ENCODE data around the gene ZNF536.

Gene ZNF536

GRCh38 chr19:30428844-30429243 is 56.7 kb downstream of the ZNF536 start:
- H3K4me3 ChIP-seq (ENCODE audit: low read length), result no peak overlapping the region
- H4K20me1 ChIP-seq (ENCODE audit: insufficient read depth, low read length), result no peaks in the 10 kb centered on the region
- no peaks in the 10 kb centered on the region for H3K36me3 ChIP-seq (replicated peaks; ENCODE audit: low read depth, low read length)

GRCh38 chr19:30430206-30430734 is 58.1 kb downstream of the ZNF536 start:
- Histone ChIP-seq H3K27ac (ENCODE audit: low read length) (no peak overlapping the region), H4K20me1 (ENCODE audit: insufficient read depth, low read length) (no peaks in the 10 kb centered on the region), H3K4me3 (ENCODE audit: low read length) (no peak overlapping the region), H3K4me2 (ENCODE audit: low read length) (no peak overlapping the region), H2AFZ (ENCODE audit: low read depth, low read length) (no peak overlapping the region), H3K9ac (ENCODE audit: low read length) (no peak overlapping the region), H3K79me2 (ENCODE audit: low read length) (no peaks in the 10 kb centered on the region), H3K9me3 (ENCODE audit: insufficient read depth, low read length) (no peaks in the 10 kb centered on the region), H3K36me3 (replicated peaks; ENCODE audit: low read depth, low read length) (no peaks in the 10 kb centered on the region), H3K4me1 (ENCODE audit: low read length) (no peaks in the 10 kb centered on the region), H3K27me3 (ENCODE audit: low read depth, low read length) (no peaks in the 10 kb centered on the region)
- no peak for TF ChIP-seq EZH2phosphoT487 (IDR thresholded peaks at IDR 0.05; ENCODE audit: low read depth)

More at GRCh38 chr19:30428844-30429243, 56.7 kb downstream of the ZNF536 start:
- Histone ChIP-seq H3K79me2 (ENCODE audit: low read length) (no peaks in the 10 kb centered on the region), H3K4me2 (ENCODE audit: low read length) (no peak overlapping the region), H3K27ac (ENCODE audit: low read length) (no peak overlapping the region), H3K27me3 (ENCODE audit: low read depth, low read length) (no peaks in the 10 kb centered on the region), H3K9ac (ENCODE audit: low read length) (no peak overlapping the region), H3K9me3 (ENCODE audit: insufficient read depth, low read length) (no peaks in the 10 kb centered on the region), H2AFZ (ENCODE audit: low read depth, low read length) (no peak overlapping the region), H3K4me1 (ENCODE audit: low read length) (no peaks in the 10 kb centered on the region)
- TF ChIP-seq EZH2phosphoT487 (IDR thresholded peaks at IDR 0.05; ENCODE audit: low read depth) (no peak), CTCF (IDR thresholded peaks at IDR 0.05; ENCODE audit: low read depth, low read length) (no peak)

- TF ChIP-seq EZH2phosphoT487 (IDR thresholded peaks at IDR 0.05; ENCODE audit: low read depth), result no peak
- Histone ChIP-seq H3K4me2 (ENCODE audit: low read length) (no peak overlapping the region), H3K27ac (ENCODE audit: low read length) (no peak overlapping the region), H4K20me1 (ENCODE audit: insufficient read depth, low read length) (no peaks in the 10 kb centered on the region), H3K4me1 (ENCODE audit: low read length) (no peaks in the 10 kb centered on the region), H3K36me3 (replicated peaks; ENCODE audit: low read depth, low read length) (no peaks in the 10 kb centered on the region), H3K9ac (ENCODE audit: low read length) (no peak overlapping the region), H3K9me3 (ENCODE audit: insufficient read depth, low read length) (no peaks in the 10 kb centered on the region), H3K27me3 (ENCODE audit: low read depth, low read length) (no peaks in the 10 kb centered on the region), H3K79me2 (ENCODE audit: low read length) (no peaks in the 10 kb centered on the region), H3K4me3 (ENCODE audit: low read length) (no peak overlapping the region), H2AFZ (ENCODE audit: low read depth, low read length) (no peak overlapping the region)
Observed at GRCh38 chr19:30431591-30431990, 59.4 kb downstream of the ZNF536 start.

- TF ChIP-seq EZH2phosphoT487 (IDR thresholded peaks at IDR 0.05; ENCODE audit: low read depth), result no peak
- no peak for TF ChIP-seq CTCF (IDR thresholded peaks at IDR 0.05; ENCODE audit: low read depth, low read length)
- no peak overlapping the region for H3K4me2 ChIP-seq (ENCODE audit: low read length)
- no peak overlapping the region for H3K4me3 ChIP-seq (ENCODE audit: low read length)
- no peak overlapping the region for H3K9ac ChIP-seq (ENCODE audit: low read length)
- H3K9me3 ChIP-seq (ENCODE audit: insufficient read depth, low read length), result no peaks in the 10 kb centered on the region
- no peaks in the 10 kb centered on the region for H3K4me1 ChIP-seq (ENCODE audit: low read length)
- H3K27ac ChIP-seq (ENCODE audit: low read length), result no peak overlapping the region
- H3K36me3 ChIP-seq (replicated peaks; ENCODE audit: low read depth, low read length), result no peaks in the 10 kb centered on the region
- no peaks in the 10 kb centered on the region for H3K79me2 ChIP-seq (ENCODE audit: low read length)
- no peaks in the 10 kb centered on the region for H3K27me3 ChIP-seq (ENCODE audit: low read depth, low read length)
- no peaks in the 10 kb centered on the region for H4K20me1 ChIP-seq (ENCODE audit: insufficient read depth, low read length)
- no peak overlapping the region for H2AFZ ChIP-seq (ENCODE audit: low read depth, low read length)
Observed at GRCh38 chr19:30434797-30435594, 62.8 kb downstream of the ZNF536 start.

GRCh38 chr19:30437869-30438268 is 65.7 kb downstream of the ZNF536 start:
- Histone ChIP-seq H3K36me3 (replicated peaks; ENCODE audit: low read depth, low read length) (no peaks in the 10 kb centered on the region), H3K79me2 (ENCODE audit: low read length) (no peaks in the 10 kb centered on the region), H4K20me1 (ENCODE audit: insufficient read depth, low read length) (no peaks in the 10 kb centered on the region), H3K4me1 (ENCODE audit: low read length) (no peaks in the 10 kb centered on the region), H3K27me3 (ENCODE audit: low read depth, low read length) (no peaks in the 10 kb centered on the region), H3K4me2 (ENCODE audit: low read length) (no peak overlapping the region), H3K9ac (ENCODE audit: low read length) (no peak overlapping the region), H3K4me3 (ENCODE audit: low read length) (no peak overlapping the region), H2AFZ (ENCODE audit: low read depth, low read length) (no peak overlapping the region), H3K27ac (ENCODE audit: low read length) (no peak overlapping the region), H3K9me3 (ENCODE audit: insufficient read depth, low read length) (no peaks in the 10 kb centered on the region)
- TF ChIP-seq EZH2phosphoT487 (IDR thresholded peaks at IDR 0.05; ENCODE audit: low read depth) (no peak), CTCF (IDR thresholded peaks at IDR 0.05; ENCODE audit: low read depth, low read length) (0 out of 2 replicates have a peak, but pooled peaks have one; percentile 4)

Measured in OCI-LY3 (cell line).